Measurements from ENCODE around the gene CTNNA2.
"Not testable (repeated sequence)": the region's sequence is repeated elsewhere in the genome, so short reads cannot be mapped to it uniquely, and the experiment has no call there.

CTNNA2 gene

GRCh38 chr2:80053522-80054345 lies 540.9 kb downstream of the CTNNA2 start:
- no peak for DNase-seq

- DNase-seq: no peak
Measured at GRCh38 chr2:80054346-80054675, 541.5 kb downstream of the CTNNA2 start.

- no peak for DNase-seq
Measured at GRCh38 chr2:80057956-80058355, 545.1 kb downstream of the CTNNA2 start.

- DNase-seq: no peak
Measured at GRCh38 chr2:80058562-80058961, 545.7 kb downstream of the CTNNA2 start.

GRCh38 chr2:80059447-80059846 lies 546.6 kb downstream of the CTNNA2 start:
- no peak for DNase-seq

- DNase-seq: no peak
Measured at GRCh38 chr2:80061881-80062280, 549.0 kb downstream of the CTNNA2 start.

GRCh38 chr2:80062298-80062697 lies 549.4 kb downstream of the CTNNA2 start:
- no peak for DNase-seq

- no peak for DNase-seq
Measured at GRCh38 chr2:80068038-80068731, 555.3 kb downstream of the CTNNA2 start.

- no peak for DNase-seq
Measured at GRCh38 chr2:80070587-80070986, 557.7 kb downstream of the CTNNA2 start.

- DNase-seq: no peak
Measured at GRCh38 chr2:80071941-80072340, 559.1 kb downstream of the CTNNA2 start.

- peak; percentile 17 for DNase-seq
Measured at GRCh38 chr2:80073134-80073561, 560.3 kb downstream of the CTNNA2 start.

- no peak for DNase-seq
Measured at GRCh38 chr2:80074321-80075070, 561.6 kb downstream of the CTNNA2 start.

- no peak for DNase-seq
Measured at GRCh38 chr2:80075719-80076118, 562.9 kb downstream of the CTNNA2 start.

GRCh38 chr2:80078290-80079036 lies 565.6 kb downstream of the CTNNA2 start:
- DNase-seq: no peak

- DNase-seq: no peak
Measured at GRCh38 chr2:80080957-80081356, 568.1 kb downstream of the CTNNA2 start.

GRCh38 chr2:80086831-80087230 lies 574.0 kb downstream of the CTNNA2 start:
- DNase-seq: no peak

- DNase-seq: no peak
Measured at GRCh38 chr2:80091237-80091636, 578.4 kb downstream of the CTNNA2 start.

GRCh38 chr2:80092474-80092873 lies 579.6 kb downstream of the CTNNA2 start:
- no peak for DNase-seq

GRCh38 chr2:80098503-80098902 lies 585.7 kb downstream of the CTNNA2 start:
- not testable (repeated sequence) for DNase-seq

GRCh38 chr2:80102026-80102425 lies 589.2 kb downstream of the CTNNA2 start:
- no peak for DNase-seq

GRCh38 chr2:80105015-80105640 lies 592.3 kb downstream of the CTNNA2 start:
- DNase-seq: no peak

GRCh38 chr2:80111185-80111584 lies 598.3 kb downstream of the CTNNA2 start:
- no peak for DNase-seq
